ENCODE measurements around the gene OPHN1. TPM values are rescaled to one million over a fixed set of nuclear protein-coding genes. Genes with fewer than 3 reads are reported as not detected.

Gene OPHN1
- total RNA-seq, 1 experiment from 2014 or later: 4.4 TPM

DNA sequence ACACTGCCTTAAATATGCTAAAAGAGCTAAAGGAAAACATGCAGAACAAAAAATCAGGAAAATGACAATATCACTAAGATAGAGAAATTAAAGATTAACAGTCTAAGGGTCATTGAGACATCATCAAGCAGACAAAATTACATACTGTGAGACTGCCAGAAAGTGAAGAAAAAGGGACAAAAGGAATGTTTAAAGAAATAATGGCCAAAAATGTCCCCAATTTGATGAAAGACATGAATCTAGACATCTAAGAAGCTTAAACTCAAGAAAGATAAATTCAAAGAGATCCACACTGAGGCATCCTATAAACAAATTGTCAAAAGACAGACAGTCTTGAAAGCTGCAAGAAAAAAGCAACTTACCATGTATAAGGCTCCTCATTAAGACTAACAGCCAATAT is 63.7 kb downstream of the OPHN1 start:
- CTCF ChIA-PET: no interaction called here
- no peak for DNase-seq (ENCODE audit: low spot score)

DNA sequence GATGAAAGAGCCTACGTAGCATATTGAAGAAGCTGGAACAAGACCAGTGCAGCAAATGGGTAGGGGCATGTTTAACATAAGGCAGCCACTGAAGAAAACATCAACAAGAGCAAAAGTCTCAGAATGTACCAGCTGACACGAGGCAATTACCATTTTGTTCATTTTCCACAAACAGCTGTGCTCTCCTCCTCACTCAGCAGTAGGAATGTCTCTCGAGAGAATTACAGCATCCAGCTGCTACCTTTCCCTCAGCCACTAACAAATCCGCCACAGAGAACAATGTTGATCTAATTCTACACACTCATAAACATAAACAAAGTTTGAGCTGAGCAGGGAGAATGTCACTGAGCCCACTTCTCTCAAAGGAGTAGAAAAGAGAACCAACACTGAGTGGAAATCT is 68.0 kb downstream of the OPHN1 start:
- Mint-ChIP-seq H3K9me3 (peaks cover 6% of the 10 kb centered on the region; the same call in 1 of the 2 replicates), H3K27ac (no peak overlapping the region), H3K27me3 (ENCODE audit: low read depth) (no peaks in the 10 kb centered on the region), H3K4me1 (no peaks in the 10 kb centered on the region), H3K36me3 (0 out of 2 replicates have a peak, but pooled peaks cover 5% of the 10 kb centered on the region), H3K4me3 (no peak overlapping the region)
- ChIA-PET CTCF (no interaction called here), POLR2A (no interaction called here)
- DNase-seq (ENCODE audit: low spot score): no peak
- no peak for ATAC-seq
- no peak for TF ChIP-seq ESRRA (CRISPR knock-in tag; IDR thresholded peaks at IDR 0.05; ENCODE audit: borderline replicate concordance)
- TF ChIP-seq NFYB (CRISPR knock-in tag; conservative IDR thresholded peaks at IDR 0.05; ENCODE audit: low read depth): no peak
- TF ChIP-seq, protein P1, sequence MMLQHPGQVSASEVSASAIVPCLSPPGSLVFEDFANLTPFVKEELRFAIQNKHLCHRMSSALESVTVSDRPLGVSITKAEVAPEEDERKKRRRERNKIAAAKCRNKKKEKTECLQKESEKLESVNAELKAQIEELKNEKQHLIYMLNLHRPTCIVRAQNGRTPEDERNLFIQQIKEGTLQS (CRISPR knock-in tag; conservative IDR thresholded peaks at IDR 0.05): no peak
- no peak for TF ChIP-seq E2F5 (CRISPR knock-in tag; IDR thresholded peaks at IDR 0.05)
- no peak for TF ChIP-seq ZNF671 (CRISPR knock-in tag; IDR thresholded peaks at IDR 0.05)
- TF ChIP-seq CBFB (CRISPR knock-in tag; IDR thresholded peaks at IDR 0.05; ENCODE audit: low read depth): no peak
- TF ChIP-seq FOXJ3 (CRISPR knock-in tag; IDR thresholded peaks at IDR 0.05; ENCODE audit: borderline replicate concordance): no peak
- TF ChIP-seq, protein P2, sequence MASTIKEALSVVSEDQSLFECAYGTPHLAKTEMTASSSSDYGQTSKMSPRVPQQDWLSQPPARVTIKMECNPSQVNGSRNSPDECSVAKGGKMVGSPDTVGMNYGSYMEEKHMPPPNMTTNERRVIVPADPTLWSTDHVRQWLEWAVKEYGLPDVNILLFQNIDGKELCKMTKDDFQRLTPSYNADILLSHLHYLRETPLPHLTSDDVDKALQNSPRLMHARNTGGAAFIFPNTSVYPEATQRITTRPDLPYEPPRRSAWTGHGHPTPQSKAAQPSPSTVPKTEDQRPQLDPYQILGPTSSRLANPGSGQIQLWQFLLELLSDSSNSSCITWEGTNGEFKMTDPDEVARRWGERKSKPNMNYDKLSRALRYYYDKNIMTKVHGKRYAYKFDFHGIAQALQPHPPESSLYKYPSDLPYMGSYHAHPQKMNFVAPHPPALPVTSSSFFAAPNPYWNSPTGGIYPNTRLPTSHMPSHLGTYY (CRISPR knock-in tag; IDR thresholded peaks at IDR 0.05): no peak
- TF ChIP-seq, protein P3, sequence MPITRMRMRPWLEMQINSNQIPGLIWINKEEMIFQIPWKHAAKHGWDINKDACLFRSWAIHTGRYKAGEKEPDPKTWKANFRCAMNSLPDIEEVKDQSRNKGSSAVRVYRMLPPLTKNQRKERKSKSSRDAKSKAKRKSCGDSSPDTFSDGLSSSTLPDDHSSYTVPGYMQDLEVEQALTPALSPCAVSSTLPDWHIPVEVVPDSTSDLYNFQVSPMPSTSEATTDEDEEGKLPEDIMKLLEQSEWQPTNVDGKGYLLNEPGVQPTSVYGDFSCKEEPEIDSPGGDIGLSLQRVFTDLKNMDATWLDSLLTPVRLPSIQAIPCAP (CRISPR knock-in tag; IDR thresholded peaks at IDR 0.05): no peak
- no peak for TF ChIP-seq PREB (CRISPR knock-in tag; IDR thresholded peaks at IDR 0.05; ENCODE audit: borderline replicate concordance)
- TF ChIP-seq, protein P4, sequence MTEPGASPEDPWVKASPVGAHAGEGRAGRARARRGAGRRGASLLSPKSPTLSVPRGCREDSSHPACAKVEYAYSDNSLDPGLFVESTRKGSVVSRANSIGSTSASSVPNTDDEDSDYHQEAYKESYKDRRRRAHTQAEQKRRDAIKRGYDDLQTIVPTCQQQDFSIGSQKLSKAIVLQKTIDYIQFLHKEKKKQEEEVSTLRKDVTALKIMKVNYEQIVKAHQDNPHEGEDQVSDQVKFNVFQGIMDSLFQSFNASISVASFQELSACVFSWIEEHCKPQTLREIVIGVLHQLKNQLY (CRISPR knock-in tag; IDR thresholded peaks at IDR 0.05): no peak
- no peak for TF ChIP-seq AR (CRISPR knock-in tag; IDR thresholded peaks at IDR 0.05)
- TF ChIP-seq, protein P5, sequence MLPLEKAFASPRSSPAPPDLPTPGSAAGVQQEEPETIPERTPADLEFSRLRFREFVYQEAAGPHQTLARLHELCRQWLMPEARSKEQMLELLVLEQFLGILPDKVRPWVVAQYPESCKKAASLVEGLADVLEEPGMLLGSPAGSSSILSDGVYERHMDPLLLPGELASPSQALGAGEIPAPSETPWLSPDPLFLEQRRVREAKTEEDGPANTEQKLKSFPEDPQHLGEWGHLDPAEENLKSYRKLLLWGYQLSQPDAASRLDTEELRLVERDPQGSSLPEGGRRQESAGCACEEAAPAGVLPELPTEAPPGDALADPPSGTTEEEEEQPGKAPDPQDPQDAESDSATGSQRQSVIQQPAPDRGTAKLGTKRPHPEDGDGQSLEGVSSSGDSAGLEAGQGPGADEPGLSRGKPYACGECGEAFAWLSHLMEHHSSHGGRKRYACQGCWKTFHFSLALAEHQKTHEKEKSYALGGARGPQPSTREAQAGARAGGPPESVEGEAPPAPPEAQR (CRISPR knock-in tag; IDR thresholded peaks at IDR 0.05): no peak
- no peak for TF ChIP-seq ZNF138 (CRISPR knock-in tag; conservative IDR thresholded peaks at IDR 0.05)
- TF ChIP-seq TEAD4 (CRISPR knock-in tag; IDR thresholded peaks at IDR 0.05): no peak
- no peak for TF ChIP-seq ZNF423 (CRISPR knock-in tag; IDR thresholded peaks at IDR 0.05)
- TF ChIP-seq CDX4 (CRISPR knock-in tag; IDR thresholded peaks at IDR 0.05; ENCODE audit: borderline replicate concordance): no peak
- TF ChIP-seq RORB (CRISPR knock-in tag; IDR thresholded peaks at IDR 0.05): no peak
- no peak for TF ChIP-seq SP1 (CRISPR knock-in tag; conservative IDR thresholded peaks at IDR 0.05)
- TF ChIP-seq GTF2I (CRISPR knock-in tag; conservative IDR thresholded peaks at IDR 0.05): no peak

More for the DNA sequence above, 63.7 kb downstream of the OPHN1 start:
- Mint-ChIP-seq H3K9me3 (peaks cover 6% of the 10 kb centered on the region; the same call in 1 of the 2 replicates), H3K27me3 (ENCODE audit: low read depth) (no peaks in the 10 kb centered on the region), H3K4me3 (no peak overlapping the region), H3K4me1 (no peaks in the 10 kb centered on the region), H3K36me3 (0 out of 2 replicates have a peak, but pooled peaks cover 5% of the 10 kb centered on the region), H3K27ac (no peak overlapping the region)
- no peak for TF ChIP-seq ZNF512 (CRISPR knock-in tag; IDR thresholded peaks at IDR 0.05; ENCODE audit: borderline replicate concordance)
- TF ChIP-seq OVOL2 (CRISPR knock-in tag; IDR thresholded peaks at IDR 0.05; ENCODE audit: borderline replicate concordance): no peak
- POLR2A ChIA-PET: no interaction called here
- ATAC-seq: no peak
